HG03521 (cell line): ENCODE data around the gene AFP.

Experiments used
- ATAC-seq: cut with Tn5 transposase; IDR thresholded peaks from one replicate; pipeline ENCODE4 v1.9.1; 2021; ENCODE audit warnings: mild to moderate bottlenecking, moderate library complexity; ENCODE audit not compliant: unreplicated experiment

Gene AFP

DNA sequence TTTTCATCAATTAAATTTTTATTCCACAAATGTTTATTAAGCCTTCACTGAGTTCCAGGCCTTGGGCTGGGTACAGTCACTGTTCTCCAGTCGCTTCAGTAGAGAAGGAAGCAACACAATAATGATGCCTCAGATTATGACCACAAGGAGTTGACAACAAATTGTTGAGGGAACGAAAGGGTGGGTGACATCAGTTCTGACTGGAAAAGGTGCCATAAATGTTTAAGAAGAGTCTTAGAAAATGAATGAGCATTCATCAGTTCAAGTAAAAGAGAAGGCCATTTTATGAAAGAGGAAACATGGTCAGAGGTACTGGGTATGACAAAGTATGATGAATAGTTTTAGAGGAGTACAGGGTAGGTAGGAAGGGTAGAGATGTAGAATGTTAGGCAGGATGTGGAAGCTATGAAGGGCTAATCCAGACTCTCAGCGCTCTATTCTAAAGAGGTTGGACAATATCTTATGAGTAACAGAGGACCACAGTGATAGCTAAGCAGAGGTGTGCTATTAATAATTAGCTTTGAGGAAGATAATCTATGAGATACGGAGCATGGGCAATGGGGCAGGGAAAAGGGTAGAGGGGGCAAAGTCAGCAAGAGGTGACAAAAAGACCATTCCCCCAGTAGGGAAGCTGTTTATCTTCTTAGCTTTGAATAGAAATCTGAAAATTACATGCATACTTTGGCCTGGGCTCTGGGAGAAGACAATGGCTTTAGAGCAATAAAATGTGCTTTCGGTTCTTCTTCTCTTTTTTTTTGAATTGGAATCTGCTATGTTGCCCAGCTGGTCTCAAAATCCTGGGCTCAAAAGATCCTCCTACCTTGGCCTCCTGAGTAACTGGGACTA lies 20.4 kb downstream of the AFP start:
- no peak for ATAC-seq

GRCh38 chr4:73458184-73459047 lies 22.4 kb downstream of the AFP start:
- ATAC-seq = no peak

GRCh38 chr4:73459048-73459421 lies 23.0 kb downstream of the AFP start:
- no peak for ATAC-seq

GRCh38 chr4:73460913-73461522 lies 25.0 kb downstream of the AFP start:
- ATAC-seq = no peak

DNA sequence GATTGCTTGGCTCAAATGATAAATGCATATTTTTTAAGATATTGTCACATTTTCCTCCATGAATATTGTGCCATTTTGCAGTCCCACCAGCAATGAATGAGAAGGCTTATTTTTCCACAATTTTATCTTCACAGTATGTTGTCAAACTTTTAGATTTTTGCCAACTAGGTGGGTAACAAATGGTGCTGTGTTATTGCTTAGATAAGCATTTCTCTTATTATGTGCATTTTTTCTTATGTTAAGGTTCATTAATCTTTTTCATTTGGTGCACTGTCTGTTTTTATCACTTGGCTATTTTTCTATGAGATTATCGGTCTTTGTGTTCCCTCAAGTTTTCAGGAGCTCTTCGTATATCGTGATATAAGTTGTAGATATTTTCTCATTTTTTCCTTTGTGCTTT lies 32.1 kb downstream of the AFP start:
- ATAC-seq = no peak

DNA sequence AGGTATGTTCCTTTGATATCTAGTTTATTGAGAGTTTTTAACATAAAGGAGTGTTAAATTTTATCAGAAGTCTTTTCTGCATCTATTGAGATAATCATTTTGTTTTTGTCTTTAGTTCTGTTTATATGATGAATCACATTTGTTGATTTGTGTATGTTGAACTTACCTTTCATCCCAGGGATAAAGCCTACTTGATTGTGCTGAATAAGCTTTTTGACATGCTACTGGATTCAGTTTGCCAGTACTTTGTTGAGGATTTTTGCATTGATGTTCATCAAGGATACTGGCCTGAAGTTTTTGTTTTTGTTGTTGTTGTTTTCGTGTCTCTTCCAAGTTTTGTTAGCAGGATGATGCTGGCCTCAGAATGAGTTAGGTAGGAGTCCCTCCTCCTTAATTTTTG lies 34.7 kb downstream of the AFP start:
- ATAC-seq = no peak

GRCh38 chr4:73477176-73477575 lies 41.2 kb downstream of the AFP start:
- no peak for ATAC-seq

DNA sequence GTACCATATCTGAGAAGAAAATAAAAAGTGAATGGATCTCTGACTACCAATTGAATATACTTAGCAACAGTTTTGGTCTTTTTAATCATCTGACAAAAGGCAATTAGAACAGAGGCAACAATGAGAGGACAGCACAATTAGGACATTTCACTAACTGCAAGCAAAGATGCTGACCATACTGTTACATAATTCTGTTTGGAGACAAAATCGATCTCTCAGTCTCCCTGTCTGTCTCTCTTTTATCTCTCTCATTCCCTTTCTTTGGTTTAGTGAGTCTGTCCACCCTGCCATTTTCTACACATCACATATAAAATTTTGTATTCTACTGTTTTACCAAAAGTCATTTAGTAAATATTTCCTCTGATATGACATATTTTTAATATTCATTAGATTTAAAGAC lies 43.3 kb downstream of the AFP start:
- ATAC-seq = no peak

DNA sequence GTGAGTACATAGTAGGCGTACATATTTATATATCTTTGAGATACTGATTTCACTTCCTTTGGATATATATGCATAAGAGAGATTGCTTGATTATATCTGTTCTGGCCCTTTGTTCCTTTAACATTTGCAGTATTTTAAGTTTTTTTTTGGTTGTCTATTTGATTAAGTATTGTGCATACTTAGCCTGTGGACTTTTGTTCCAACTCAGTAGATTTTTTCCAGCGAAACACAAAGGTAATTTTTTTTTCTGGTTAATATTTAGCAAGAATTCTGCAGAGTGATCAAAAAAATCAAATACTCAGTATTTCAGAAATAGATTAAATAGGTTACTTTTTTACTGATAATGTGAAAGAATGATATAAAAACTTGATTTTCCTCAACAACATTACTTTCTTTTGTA lies 45.3 kb downstream of the AFP start, which contains the start of gene AFM:
AFM (plus strand) TSS at position 388 of the 400 bp plus-strand sequence. CDS start 31 bp downstream, outside the sequence.
- no peak for ATAC-seq

DNA sequence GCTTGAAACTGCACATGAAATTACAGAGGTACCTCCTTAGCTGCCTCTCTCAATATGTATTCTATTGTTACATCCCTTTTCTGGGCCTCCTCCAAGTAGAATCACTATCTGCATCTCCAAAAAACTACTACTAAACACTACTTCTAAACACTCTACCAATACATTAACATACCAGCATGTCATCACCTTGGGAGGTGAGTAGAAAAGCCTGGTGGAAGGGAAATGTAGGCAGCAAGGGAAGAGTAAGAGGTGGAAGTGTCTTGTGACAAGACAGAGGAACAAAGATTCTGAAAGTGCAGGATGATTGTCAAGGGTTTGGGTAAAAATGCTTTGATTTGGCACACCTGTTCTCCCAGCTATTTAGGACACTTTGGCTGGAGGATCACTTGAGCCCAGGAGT lies 49.1 kb downstream of the AFP start:
- no peak for ATAC-seq

- ATAC-seq = no peak
Observed at GRCh38 chr4:73485596-73485995, 49.6 kb downstream of the AFP start.

DNA sequence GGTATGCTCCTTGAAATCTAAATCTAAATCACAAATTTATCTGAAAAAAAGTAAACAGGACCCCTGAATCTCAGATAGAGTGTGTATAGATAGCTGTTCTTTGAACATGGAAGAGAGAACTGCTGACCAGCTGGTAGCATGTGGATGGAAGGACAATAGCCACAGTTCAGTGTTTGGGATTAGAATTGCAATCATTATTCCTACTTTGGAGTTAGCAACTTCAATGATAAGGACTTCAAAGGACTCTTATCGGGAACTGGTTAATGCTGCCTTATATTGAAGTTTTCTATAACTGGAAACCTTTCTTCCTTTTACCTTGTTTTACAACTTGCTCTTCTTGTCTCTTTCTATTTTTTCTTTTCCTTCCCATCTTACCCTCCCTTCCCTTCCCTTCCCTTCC lies 50.5 kb downstream of the AFP start:
- ATAC-seq = no peak

DNA sequence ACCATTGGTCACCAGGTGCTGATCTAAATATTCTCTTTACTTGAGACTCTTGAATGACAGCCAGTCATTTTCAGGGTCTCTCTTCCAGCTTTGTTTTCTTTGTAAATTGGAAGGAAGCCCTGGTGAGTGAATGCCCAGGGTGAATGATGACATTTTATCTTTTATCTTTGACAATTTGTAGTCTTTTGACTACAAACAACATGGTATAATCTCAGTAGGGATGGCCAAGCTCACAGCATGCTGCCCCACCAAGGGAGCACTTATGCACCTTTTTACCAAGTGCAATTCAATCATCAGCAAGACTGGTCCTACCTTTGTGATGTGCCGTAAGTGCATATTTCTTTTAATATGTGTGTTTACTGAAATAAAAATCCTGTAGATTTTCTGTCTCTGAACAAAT lies 51.2 kb downstream of the AFP start:
- ATAC-seq = no peak

DNA sequence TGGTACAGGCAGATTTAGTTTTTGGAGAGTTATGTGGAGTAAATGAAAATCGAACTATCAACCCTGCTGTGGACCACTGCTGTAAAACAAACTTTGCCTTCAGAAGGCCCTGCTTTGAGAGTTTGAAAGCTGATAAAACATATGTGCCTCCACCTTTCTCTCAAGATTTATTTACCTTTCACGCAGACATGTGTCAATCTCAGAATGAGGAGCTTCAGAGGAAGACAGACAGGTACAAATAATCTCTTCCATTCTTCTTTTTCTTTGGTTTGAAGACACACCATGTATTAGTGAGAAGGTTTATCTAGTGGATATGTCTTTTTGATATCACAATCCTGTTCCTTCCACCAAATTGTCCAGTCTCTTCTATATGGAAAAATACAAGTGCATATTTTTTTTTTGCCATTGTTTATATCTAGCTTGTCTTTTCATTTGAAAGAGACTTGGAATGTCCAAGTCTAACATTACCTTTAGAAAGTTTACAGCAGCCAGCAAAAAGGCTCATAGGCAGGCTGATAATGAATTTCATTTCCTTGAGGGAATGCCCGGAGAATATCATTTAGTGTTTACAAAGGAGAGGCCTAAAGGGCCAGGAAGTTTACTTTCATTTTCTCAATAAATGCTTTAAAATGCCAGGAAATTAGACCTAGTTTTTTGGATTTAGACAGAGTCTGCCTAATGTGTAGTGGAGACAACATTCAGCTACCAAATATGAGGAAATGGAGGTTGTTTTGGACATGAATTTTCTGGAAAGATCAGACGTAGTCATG lies 64.2 kb downstream of the AFP start:
- no peak for ATAC-seq

GRCh38 chr4:73501664-73502265 lies 65.7 kb downstream of the AFP start:
- ATAC-seq = no peak

DNA sequence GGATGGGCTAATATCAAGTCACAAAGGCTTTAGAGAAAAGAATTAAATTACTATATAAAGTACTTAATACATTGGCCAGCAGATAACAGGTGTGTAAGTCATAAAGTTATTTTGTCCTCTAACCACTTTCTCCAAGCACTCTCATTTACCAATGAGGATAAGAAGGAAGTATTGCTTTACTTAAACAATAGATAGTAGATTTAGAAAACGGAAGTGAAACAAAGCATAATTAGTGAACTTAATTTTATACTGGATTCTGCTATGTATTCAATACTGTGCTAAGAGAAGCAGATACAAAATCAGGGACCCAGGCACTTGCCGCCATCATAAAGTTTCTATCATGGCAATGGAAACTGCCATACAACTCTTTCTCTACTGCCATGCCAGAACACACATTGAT lies 69.5 kb downstream of the AFP start:
- no peak for ATAC-seq
